Neural progenitor cell (in vitro differentiated cells): Measurements from ENCODE around the gene C6orf163. TPM values are rescaled to one million over a fixed set of nuclear protein-coding genes. Genes with fewer than 3 reads are reported as not detected.

ENCODE experiments used
- DNase-seq: peaks from one replicate; pipeline ENCODE4 v3.0.0-alpha.2; 2016; ENCODE audit warnings: low spot score
- H2AFZ ChIP-seq: fragments of 200-600 bp; sonication (generic); replicated peaks from 2 replicates; pipeline ENCODE4 v1.6.1; 2016; ENCODE audit warnings: antibody characterized with exemption
- H3F3A ChIP-seq: fragments of 200-600 bp; sonication (generic); 2 replicates; pipeline ENCODE4 v1.6.1; 2016; ENCODE audit warnings: antibody characterized with exemption, low read depth
- H3K27ac ChIP-seq: fragments of 200-600 bp; sonication (generic); 2 replicates; pipeline ENCODE4 v1.5.1; 2016; ENCODE audit warnings: mild to moderate bottlenecking
- H3K27me3 ChIP-seq: fragments of 200-600 bp; sonication (generic); 2 replicates; pipeline ENCODE4 v1.6.1; 2016; ENCODE audit warnings: mild to moderate bottlenecking, moderate library complexity
- H3K36me3 ChIP-seq: fragments of 200-600 bp; sonication (generic); 2 replicates; pipeline ENCODE4 v1.5.1; 2016
- H3K4me1 ChIP-seq: fragments of 200-600 bp; sonication (generic); 2 replicates; pipeline ENCODE4 v1.6.1; 2016; ENCODE audit warnings: mixed run types
- H3K4me2 ChIP-seq: fragments of 200-600 bp; sonication (generic); 2 replicates; pipeline ENCODE4 v1.6.1; 2016
- H3K4me3 ChIP-seq: fragments of 200-600 bp; sonication (generic); 2 replicates; pipeline ENCODE4 v1.5.1; 2016
- H3K79me2 ChIP-seq: fragments of 200-600 bp; sonication (generic); 2 replicates; pipeline ENCODE4 v1.6.1; 2016; ENCODE audit warnings: low read depth
- H3K9ac ChIP-seq: fragments of 200-600 bp; sonication (generic); 2 replicates; pipeline ENCODE4 v1.6.1; 2016
- H3K9me3 ChIP-seq: fragments of 200-600 bp; sonication (generic); 2 replicates; pipeline ENCODE4 v1.5.1; 2016; ENCODE audit warnings: low read depth
- H4K20me1 ChIP-seq: fragments of 200-600 bp; sonication (generic); 2 replicates; pipeline ENCODE4 v1.6.1; 2016; ENCODE audit warnings: low read depth
- H3K27ac Mint-ChIP-seq: 3 replicates; pipeline ENCODE4 v1.8.0; 2021; ENCODE audit warnings: mixed read lengths
- H3K27me3 Mint-ChIP-seq: 2 replicates; pipeline ENCODE4 v1.8.0; 2022; ENCODE audit warnings: low read depth, mild to moderate bottlenecking, inconsistent platforms, moderate library complexity, mixed read lengths; ENCODE audit not compliant: insufficient read depth
- H3K36me3 Mint-ChIP-seq: 3 replicates; pipeline ENCODE4 v1.8.0; 2021; ENCODE audit warnings: mixed read lengths
- H3K4me1 Mint-ChIP-seq: 3 replicates; pipeline ENCODE4 v1.8.0; 2021; ENCODE audit warnings: mixed read lengths
- H3K4me3 Mint-ChIP-seq: 3 replicates; pipeline ENCODE4 v1.8.0; 2021; ENCODE audit warnings: mild to moderate bottlenecking, moderate library complexity, mixed read lengths
- H3K9me3 Mint-ChIP-seq: 3 replicates; pipeline ENCODE4 v1.8.0; 2020; ENCODE audit warnings: mixed read lengths
- EZH2 ChIP-seq: fragments of 200-600 bp; sonication (generic); IDR thresholded peaks from 2 replicates; pipeline ENCODE4 v1.6.1; 2017; ENCODE audit warnings: antibody characterized with exemption, mild to moderate bottlenecking, moderate library complexity
- EZH2phosphoT487 ChIP-seq: fragments of 200-600 bp; sonication (generic); IDR thresholded peaks from 2 replicates; pipeline ENCODE4 v1.6.1; 2017; ENCODE audit warnings: antibody characterized with exemption
- total RNA-seq: library from RNA; depleted of rRNA; stranded (reverse); fragments of >200 nt; gene quantifications from 2 replicates; pipeline ENCODE4 v1.2.3, GENCODE V29; 2015; ENCODE audit warnings: low replicate concordance
- TF ChIP-seq, protein P1 (sequence below): fragments of 200-600 bp; sonication (generic); IDR thresholded peaks from 2 replicates; pipeline ENCODE4 v1.5.1; 2017; ENCODE audit warnings: antibody characterized with exemption, mild to moderate bottlenecking

The C6orf163 gene
- total RNA-seq, 1 donor from 2014 or later = 2.6 TPM

DNA sequence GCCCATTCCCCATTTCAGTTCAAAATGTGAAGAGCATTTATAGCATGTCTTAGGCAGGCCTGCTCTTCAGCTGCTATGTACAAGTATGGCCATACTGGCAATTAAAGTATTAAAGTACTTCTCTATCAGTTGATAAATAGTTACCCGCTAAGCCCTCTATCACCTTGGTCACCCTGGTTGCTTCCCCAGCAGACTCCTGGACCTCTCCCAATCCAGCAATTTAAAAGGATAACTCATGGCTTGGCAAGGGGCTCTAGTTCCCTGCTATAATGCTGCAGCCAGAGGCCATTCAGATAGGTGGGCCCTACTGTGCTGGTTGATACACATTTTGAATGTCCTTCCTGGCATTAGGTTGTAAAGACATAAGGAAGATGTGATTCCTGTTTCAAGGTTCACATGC, 7.0 kb downstream of the C6orf163 start:
- no peak overlapping the region for H3K27ac ChIP-seq
- no peak overlapping the region for H3K4me3 ChIP-seq
- no peaks in the 10 kb centered on the region for H3K27me3 Mint-ChIP-seq
- H3K36me3 ChIP-seq = no peaks in the 10 kb centered on the region
- no peak for DNase-seq
- no peaks in the 10 kb centered on the region for H3K27me3 ChIP-seq
- TF ChIP-seq EZH2phosphoT487 = no peak
- TF ChIP-seq, protein P1, sequence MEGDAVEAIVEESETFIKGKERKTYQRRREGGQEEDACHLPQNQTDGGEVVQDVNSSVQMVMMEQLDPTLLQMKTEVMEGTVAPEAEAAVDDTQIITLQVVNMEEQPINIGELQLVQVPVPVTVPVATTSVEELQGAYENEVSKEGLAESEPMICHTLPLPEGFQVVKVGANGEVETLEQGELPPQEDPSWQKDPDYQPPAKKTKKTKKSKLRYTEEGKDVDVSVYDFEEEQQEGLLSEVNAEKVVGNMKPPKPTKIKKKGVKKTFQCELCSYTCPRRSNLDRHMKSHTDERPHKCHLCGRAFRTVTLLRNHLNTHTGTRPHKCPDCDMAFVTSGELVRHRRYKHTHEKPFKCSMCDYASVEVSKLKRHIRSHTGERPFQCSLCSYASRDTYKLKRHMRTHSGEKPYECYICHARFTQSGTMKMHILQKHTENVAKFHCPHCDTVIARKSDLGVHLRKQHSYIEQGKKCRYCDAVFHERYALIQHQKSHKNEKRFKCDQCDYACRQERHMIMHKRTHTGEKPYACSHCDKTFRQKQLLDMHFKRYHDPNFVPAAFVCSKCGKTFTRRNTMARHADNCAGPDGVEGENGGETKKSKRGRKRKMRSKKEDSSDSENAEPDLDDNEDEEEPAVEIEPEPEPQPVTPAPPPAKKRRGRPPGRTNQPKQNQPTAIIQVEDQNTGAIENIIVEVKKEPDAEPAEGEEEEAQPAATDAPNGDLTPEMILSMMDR = no peak
- H3K4me1 ChIP-seq = no peaks in the 10 kb centered on the region
- H3F3A ChIP-seq = no peaks in the 10 kb centered on the region
- H3K36me3 Mint-ChIP-seq = no peaks in the 10 kb centered on the region
- H3K9ac ChIP-seq = no peak overlapping the region
- H3K4me2 ChIP-seq = no peak overlapping the region
- no peaks in the 10 kb centered on the region for H4K20me1 ChIP-seq
- H3K9me3 ChIP-seq = no peaks in the 10 kb centered on the region
- H3K4me3 Mint-ChIP-seq = no peak overlapping the region
- H3K79me2 ChIP-seq = no peaks in the 10 kb centered on the region
- H3K4me1 Mint-ChIP-seq = no peaks in the 10 kb centered on the region
- H3K27ac Mint-ChIP-seq = no peak overlapping the region
- H3K9me3 Mint-ChIP-seq = no peaks in the 10 kb centered on the region
- H2AFZ ChIP-seq = no peak overlapping the region

DNA sequence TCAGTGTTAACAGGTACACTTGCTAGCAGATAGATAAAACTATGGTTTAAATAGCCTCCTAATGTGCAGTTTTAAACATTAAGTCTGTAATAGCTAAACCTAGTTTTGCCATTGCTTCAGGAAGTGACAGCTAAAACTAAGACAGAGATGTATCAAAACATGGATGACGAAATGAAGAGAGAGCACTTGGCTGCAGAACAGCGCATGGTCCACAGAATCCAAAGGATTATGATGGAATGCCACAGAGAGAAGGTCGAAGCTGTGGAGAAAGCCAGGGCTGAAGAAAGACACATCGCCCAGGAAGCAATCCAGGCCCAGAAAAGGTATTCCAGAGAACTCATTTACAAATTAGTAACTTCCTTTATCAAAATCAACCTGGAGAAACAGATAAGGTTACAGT, 11.6 kb downstream of the C6orf163 start:
- no peaks in the 10 kb centered on the region for H3K79me2 ChIP-seq
- Mint-ChIP-seq H3K4me1 (no peaks in the 10 kb centered on the region), H3K36me3 (peaks cover 4% of the 10 kb centered on the region), H3K27me3 (no peaks in the 10 kb centered on the region), H3K27ac (no peak overlapping the region), H3K9me3 (no peaks in the 10 kb centered on the region), H3K4me3 (no peak overlapping the region)
- H3K4me3 ChIP-seq = no peak overlapping the region
- no peaks in the 10 kb centered on the region for H4K20me1 ChIP-seq
- H3K27me3 ChIP-seq = no peaks in the 10 kb centered on the region
- no peak overlapping the region for H3K4me2 ChIP-seq
- H3K36me3 ChIP-seq = no peaks in the 10 kb centered on the region
- H3F3A ChIP-seq = no peaks in the 10 kb centered on the region
- no peak overlapping the region for H2AFZ ChIP-seq
- no peaks in the 10 kb centered on the region for H3K4me1 ChIP-seq
- TF ChIP-seq EZH2phosphoT487 = no peak
- TF ChIP-seq EZH2 = no peak
- TF ChIP-seq, protein P1 = no peak
- no peak overlapping the region for H3K27ac ChIP-seq
- H3K9ac ChIP-seq = no peak overlapping the region
- no peak for DNase-seq
- no peaks in the 10 kb centered on the region for H3K9me3 ChIP-seq

DNA sequence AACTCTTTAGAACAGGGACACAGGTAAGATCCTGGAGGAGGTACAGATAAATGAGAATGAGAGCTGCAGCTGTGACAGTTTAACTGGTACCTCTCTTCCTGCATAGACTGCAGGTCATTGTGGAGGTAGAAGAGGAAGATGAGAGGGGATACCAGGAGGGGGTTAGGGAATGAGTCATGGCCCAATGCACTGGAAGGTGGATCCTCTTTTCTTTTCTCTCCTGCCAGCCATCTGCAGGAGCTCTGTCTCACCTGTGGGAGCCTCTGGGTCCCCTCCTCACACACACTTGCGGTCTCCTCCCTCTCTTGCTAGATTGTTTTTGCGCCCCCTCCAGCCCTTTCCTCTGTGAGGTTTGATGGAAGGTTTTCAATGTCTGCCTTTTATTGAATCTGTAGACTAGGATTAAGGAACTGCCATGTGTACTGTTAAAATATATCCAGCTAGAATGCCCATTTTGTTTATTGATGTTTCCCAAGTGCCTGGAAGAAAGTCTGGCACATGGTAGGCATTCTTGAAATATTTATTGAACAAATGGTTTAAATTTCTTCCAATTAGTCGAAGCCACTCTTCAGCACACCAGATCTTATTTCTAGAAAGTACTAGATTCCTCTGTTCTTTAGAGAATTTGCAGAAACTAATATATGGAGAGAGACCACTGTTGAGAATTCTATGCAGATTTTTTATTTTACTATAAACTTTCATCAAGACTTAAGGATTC, 13.0 kb downstream of the C6orf163 start:
- Histone ChIP-seq H4K20me1 (no peaks in the 10 kb centered on the region), H3K27me3 (no peaks in the 10 kb centered on the region), H3K4me2 (no peak overlapping the region), H2AFZ (no peak overlapping the region), H3K4me3 (no peak overlapping the region), H3K9me3 (no peaks in the 10 kb centered on the region), H3K36me3 (no peaks in the 10 kb centered on the region), H3K9ac (no peak overlapping the region), H3K79me2 (no peaks in the 10 kb centered on the region), H3K4me1 (no peaks in the 10 kb centered on the region), H3K27ac (no peak overlapping the region), H3F3A (no peaks in the 10 kb centered on the region)
- no peaks in the 10 kb centered on the region for H3K9me3 Mint-ChIP-seq
- H3K36me3 Mint-ChIP-seq = peaks cover 7% of the 10 kb centered on the region
- H3K4me3 Mint-ChIP-seq = no peak overlapping the region
- TF ChIP-seq, protein P1 = no peak
- TF ChIP-seq EZH2 (no peak), EZH2phosphoT487 (no peak)
- DNase-seq = no peak
- no peaks in the 10 kb centered on the region for H3K4me1 Mint-ChIP-seq
- H3K27me3 Mint-ChIP-seq = no peaks in the 10 kb centered on the region
- H3K27ac Mint-ChIP-seq = no peak overlapping the region
